Common myeloid progenitor, CD34-positive (primary cell): ENCODE results near the gene POLDIP3.

Source experiments
- CTCF ChIA-PET: fragments of 350-600 bp; sonication (Branson Sonifier 250); formaldehyde crosslinking; loops from one replicate; lab custom pipeline; 2021; ENCODE audit warnings: antibody characterized with exemption; lab: Charles Lee
- POLR2A ChIA-PET: fragments of 350-600 bp; sonication (Branson Sonifier 250); formaldehyde crosslinking; loops from one replicate; lab custom pipeline; 2021; ENCODE audit warnings: antibody characterized with exemption; lab: Charles Lee
- DNase-seq, 3 donors: peaks; one replicate each; pipeline versions ENCODE4 v3.0.0 to v3.0.0-alpha.2; 2013
- H3K27ac ChIP-seq, 2 experiments: 1 replicate in 1 of 2; 2 replicates in 1 of 2; pipeline ENCODE4 v1.7.0; 2013; ENCODE audit warnings: inconsistent platforms in 2 of 2, low read length in 2 of 2, mild to moderate bottlenecking in 2 of 2, low read depth in 1 of 2, moderate library complexity in 1 of 2; ENCODE audit not compliant: severe bottlenecking in 2 of 2, insufficient read depth in 1 of 2, poor library complexity in 1 of 2
- H3K27me3 ChIP-seq, 5 experiments: replicated peaks in 2 of 5; 1 replicate in 3 of 5; 2 replicates in 2 of 5; pipeline versions ENCODE4 v1.6.1 to v1.7.0; 2013; ENCODE audit warnings: low read length in 4 of 5, mild to moderate bottlenecking in 2 of 5, moderate library complexity in 2 of 5, inconsistent platforms in 1 of 5; ENCODE audit not compliant: insufficient read depth in 5 of 5, control insufficient read depth in 4 of 5
- H3K36me3 ChIP-seq, 4 experiments: 1 replicate in 2 of 4; 2 replicates in 2 of 4; pipeline versions ENCODE4 v1.6.1 to v1.7.0; 2013; ENCODE audit warnings: low read length in 3 of 4, control low read depth in 1 of 4, mild to moderate bottlenecking in 1 of 4; ENCODE audit not compliant: control insufficient read depth in 4 of 4, insufficient read depth in 4 of 4
- H3K4me1 ChIP-seq, 4 experiments: 1 replicate in 3 of 4; 2 replicates in 1 of 4; pipeline versions ENCODE4 v1.6.1 to v1.7.1; 2013; ENCODE audit warnings: low read length in 3 of 4, mild to moderate bottlenecking in 3 of 4, control low read depth in 1 of 4, inconsistent platforms in 1 of 4, moderate library complexity in 1 of 4; ENCODE audit not compliant: control insufficient read depth in 4 of 4, insufficient read depth in 4 of 4; ENCODE audit errors: control extremely low read depth in 1 of 4
- H3K4me3 ChIP-seq, 7 experiments: 1 replicate in 4 of 7; 2 replicates in 3 of 7; pipeline versions ENCODE4 v1.5.1 to v1.7.0; 2013; ENCODE audit warnings: mild to moderate bottlenecking in 7 of 7, low read length in 6 of 7, moderate library complexity in 6 of 7, inconsistent platforms in 2 of 7, low read depth in 2 of 7, control low read depth in 1 of 7; ENCODE audit not compliant: insufficient read depth in 4 of 7, control insufficient read depth in 1 of 7; ENCODE audit errors: extremely low read depth in 1 of 7
- H3K9me3 ChIP-seq, 5 experiments: 1 replicate in 4 of 5; 2 replicates in 1 of 5; pipeline versions ENCODE4 v1.6.1 to v1.7.1; 2013; ENCODE audit warnings: low read length in 4 of 5, mild to moderate bottlenecking in 2 of 5, inconsistent platforms in 1 of 5, low read depth in 1 of 5, moderate library complexity in 1 of 5; ENCODE audit not compliant: control insufficient read depth in 4 of 5, insufficient read depth in 2 of 5; ENCODE audit errors: control extremely low read depth in 1 of 5
- WGBS: methylation state at CpG from one replicate; pipeline ENCODE4 v1.1.5; 2013; ENCODE audit not compliant: insufficient coverage; 5-methylcytosine and 5-hydroxymethylcytosine counted together

The POLDIP3 gene

GRCh38 chr22:42604403-42604802, 10.3 kb downstream of the POLDIP3 start:
- no peak overlapping the region for H3K4me3 ChIP-seq
- ChIA-PET POLR2A (interaction anchor here (3.0 kb wide), 1 partner anchor 11 kb away, joined by 9 read pairs; the partner anchor contains the start of gene POLDIP3), CTCF (interaction anchor here (1.3 kb wide), 1 partner anchor 36 kb away, joined by 3 read pairs; no protein-coding TSS in a partner anchor)
- no peaks in the 10 kb centered on the region for H3K9me3 ChIP-seq
- DNase-seq, result no peak
- 94% methylated on average over 2 of the region's 3 CpGs for WGBS
- peaks cover 11 to 65% (median 58%) of the 10 kb centered on the region in 4 experiments for H3K36me3 ChIP-seq
- H3K27ac ChIP-seq, result no peak overlapping the region
- peaks cover 0 to 5% (median 1%) of the 10 kb centered on the region in 4 experiments for H3K4me1 ChIP-seq
- H3K27me3 ChIP-seq, result no peaks in the 10 kb centered on the region

GRCh38 chr22:42603427-42603826, 11.3 kb downstream of the POLDIP3 start:
- DNase-seq, result no peak
- Histone ChIP-seq H3K4me1 (no peaks in the 10 kb centered on the region), H3K36me3 (peaks cover 14 to 68% (median 56%) of the 10 kb centered on the region in 4 experiments), H3K27ac (no peak overlapping the region), H3K4me3 (no peak overlapping the region), H3K9me3 (no peaks in the 10 kb centered on the region), H3K27me3 (no peaks in the 10 kb centered on the region)
- WGBS, result 100% methylated on average over 2 of the region's 2 CpGs
- CTCF ChIA-PET, result interaction anchor here (1.3 kb wide), 1 partner anchor 35 kb away, joined by 3 read pairs; no protein-coding TSS in a partner anchor
- POLR2A ChIA-PET, result no interaction called here

GRCh38 chr22:42602470-42602869, 12.2 kb downstream of the POLDIP3 start:
- Histone ChIP-seq H3K4me1 (no peaks in the 10 kb centered on the region), H3K36me3 (peaks cover 14 to 71% (median 57%) of the 10 kb centered on the region in 4 experiments), H3K9me3 (no peaks in the 10 kb centered on the region), H3K27me3 (no peaks in the 10 kb centered on the region), H3K27ac (no peak overlapping the region), H3K4me3 (no peak overlapping the region)
- 100% methylated on average over 2 of the region's 2 CpGs for whole genome bisulfite sequencing
- ChIA-PET CTCF (interaction anchor here (1.5 kb wide), 1 partner anchor 9 kb away, joined by 4 read pairs; no protein-coding TSS in a partner anchor), POLR2A (interaction anchor here (1.0 kb wide), 1 partner anchor 11 kb away, joined by 3 read pairs; no protein-coding TSS in a partner anchor)
- DNase-seq, result no peak

- H3K36me3 ChIP-seq, result peaks cover 14 to 76% (median 59%) of the 10 kb centered on the region in 4 experiments
- POLR2A ChIA-PET, result interaction anchor here (1.0 kb wide), 1 partner anchor 10 kb away, joined by 3 read pairs; no protein-coding TSS in a partner anchor
Measured at GRCh38 chr22:42601879-42602465, 12.7 kb downstream of the POLDIP3 start.

GRCh38 chr22:42596863-42597530, 17.7 kb downstream of the POLDIP3 start:
- CTCF ChIA-PET, result interaction anchor here (0.6 to 1.4 kb wide), 4 partner anchors 9 to 61 kb away, joined by 3 to 4 read pairs (median 3); no protein-coding TSS in a partner anchor
- POLR2A ChIA-PET, result no interaction called here

More at GRCh38 chr22:42601879-42602465, 12.7 kb downstream of the POLDIP3 start:
- Histone ChIP-seq H3K4me1 (no peaks in the 10 kb centered on the region), H3K27ac (no peak overlapping the region), H3K27me3 (no peaks in the 10 kb centered on the region), H3K4me3 (no peak overlapping the region), H3K9me3 (no peaks in the 10 kb centered on the region)
- CTCF ChIA-PET, result interaction anchor here (1.5 kb wide), 1 partner anchor 9 kb away, joined by 4 read pairs; no protein-coding TSS in a partner anchor
- 95% methylated on average over 4 of the region's 6 CpGs for WGBS
- DNase-seq, result no peak

DNA sequence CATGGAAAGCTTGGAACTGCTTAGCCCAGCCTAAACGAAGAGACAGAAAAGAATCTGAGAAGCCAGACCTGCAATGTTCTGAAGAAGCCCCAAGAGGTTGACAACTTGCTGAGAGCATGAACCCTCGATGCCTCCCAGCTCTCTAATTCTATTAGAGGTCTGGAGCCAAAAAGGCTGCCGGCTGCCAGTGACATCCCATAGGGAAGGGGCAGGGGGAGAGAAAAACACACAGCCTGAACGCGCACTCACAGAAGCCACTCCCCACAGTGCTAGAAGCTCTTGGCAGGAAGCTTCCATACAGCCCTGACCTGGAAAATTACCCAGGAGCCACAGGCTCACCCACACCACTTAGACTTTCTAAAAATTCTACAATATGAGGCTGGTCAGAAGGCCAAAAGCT, 18.3 kb downstream of the POLDIP3 start:
- 95% methylated on average over 5 of the region's 5 CpGs for WGBS
- DNase-seq, result no peak
- Histone ChIP-seq H3K27me3 (no peaks in the 10 kb centered on the region), H3K9me3 (no peaks in the 10 kb centered on the region), H3K4me1 (no peaks in the 10 kb centered on the region), H3K27ac (no peak overlapping the region), H3K4me3 (no peak overlapping the region), H3K36me3 (peaks cover 8 to 91% (median 62%) of the 10 kb centered on the region in 4 experiments)
- POLR2A ChIA-PET, result no interaction called here
- CTCF ChIA-PET, result interaction anchor here (0.9 kb wide), 1 partner anchor 11 kb away, joined by 3 read pairs; no protein-coding TSS in a partner anchor

More at GRCh38 chr22:42596863-42597530, 17.7 kb downstream of the POLDIP3 start:
- no peak overlapping the region for H3K27ac ChIP-seq
- H3K9me3 ChIP-seq, result no peaks in the 10 kb centered on the region
- no peaks in the 10 kb centered on the region for H3K27me3 ChIP-seq
- H3K4me1 ChIP-seq, result no peaks in the 10 kb centered on the region
- WGBS, result 97% methylated on average over 10 of the region's 11 CpGs
- H3K4me3 ChIP-seq, result no peak overlapping the region
- H3K36me3 ChIP-seq, result peaks cover 9 to 91% (median 60%) of the 10 kb centered on the region in 4 experiments
- no peak for DNase-seq
